ENCODE measurements around the gene NR2F1-AS1. TPM values are rescaled to one million over a fixed set of nuclear protein-coding genes. Genes with fewer than 3 reads are reported as not detected.

NR2F1-AS1 gene
- total and polyA plus RNA-seq, 9 of the 15 experiments (the other 6 are each of a cell fraction or from before 2014, with no cell fraction given), result not detected

DNA sequence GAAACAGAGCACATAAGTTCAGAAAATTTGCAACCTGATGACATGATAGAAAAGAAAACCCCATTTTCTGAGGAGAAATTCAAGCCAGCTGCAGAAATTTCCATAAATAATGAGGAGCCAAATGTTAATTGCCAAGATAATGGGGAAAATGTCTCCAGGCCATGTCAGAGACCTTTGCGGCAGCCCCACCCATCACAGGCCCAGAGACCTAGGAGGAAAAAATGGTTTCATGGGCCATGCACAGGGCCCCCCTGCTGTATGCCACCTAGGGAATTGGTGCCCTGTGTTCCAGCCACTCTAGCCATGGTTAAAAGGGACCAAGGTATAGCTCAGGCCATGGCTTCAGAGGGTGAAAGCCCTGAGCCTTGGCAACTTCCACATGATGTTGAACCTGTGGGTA is 118.1 kb downstream of the NR2F1-AS1 start (continued):
- TF ChIP-seq, protein P1, sequence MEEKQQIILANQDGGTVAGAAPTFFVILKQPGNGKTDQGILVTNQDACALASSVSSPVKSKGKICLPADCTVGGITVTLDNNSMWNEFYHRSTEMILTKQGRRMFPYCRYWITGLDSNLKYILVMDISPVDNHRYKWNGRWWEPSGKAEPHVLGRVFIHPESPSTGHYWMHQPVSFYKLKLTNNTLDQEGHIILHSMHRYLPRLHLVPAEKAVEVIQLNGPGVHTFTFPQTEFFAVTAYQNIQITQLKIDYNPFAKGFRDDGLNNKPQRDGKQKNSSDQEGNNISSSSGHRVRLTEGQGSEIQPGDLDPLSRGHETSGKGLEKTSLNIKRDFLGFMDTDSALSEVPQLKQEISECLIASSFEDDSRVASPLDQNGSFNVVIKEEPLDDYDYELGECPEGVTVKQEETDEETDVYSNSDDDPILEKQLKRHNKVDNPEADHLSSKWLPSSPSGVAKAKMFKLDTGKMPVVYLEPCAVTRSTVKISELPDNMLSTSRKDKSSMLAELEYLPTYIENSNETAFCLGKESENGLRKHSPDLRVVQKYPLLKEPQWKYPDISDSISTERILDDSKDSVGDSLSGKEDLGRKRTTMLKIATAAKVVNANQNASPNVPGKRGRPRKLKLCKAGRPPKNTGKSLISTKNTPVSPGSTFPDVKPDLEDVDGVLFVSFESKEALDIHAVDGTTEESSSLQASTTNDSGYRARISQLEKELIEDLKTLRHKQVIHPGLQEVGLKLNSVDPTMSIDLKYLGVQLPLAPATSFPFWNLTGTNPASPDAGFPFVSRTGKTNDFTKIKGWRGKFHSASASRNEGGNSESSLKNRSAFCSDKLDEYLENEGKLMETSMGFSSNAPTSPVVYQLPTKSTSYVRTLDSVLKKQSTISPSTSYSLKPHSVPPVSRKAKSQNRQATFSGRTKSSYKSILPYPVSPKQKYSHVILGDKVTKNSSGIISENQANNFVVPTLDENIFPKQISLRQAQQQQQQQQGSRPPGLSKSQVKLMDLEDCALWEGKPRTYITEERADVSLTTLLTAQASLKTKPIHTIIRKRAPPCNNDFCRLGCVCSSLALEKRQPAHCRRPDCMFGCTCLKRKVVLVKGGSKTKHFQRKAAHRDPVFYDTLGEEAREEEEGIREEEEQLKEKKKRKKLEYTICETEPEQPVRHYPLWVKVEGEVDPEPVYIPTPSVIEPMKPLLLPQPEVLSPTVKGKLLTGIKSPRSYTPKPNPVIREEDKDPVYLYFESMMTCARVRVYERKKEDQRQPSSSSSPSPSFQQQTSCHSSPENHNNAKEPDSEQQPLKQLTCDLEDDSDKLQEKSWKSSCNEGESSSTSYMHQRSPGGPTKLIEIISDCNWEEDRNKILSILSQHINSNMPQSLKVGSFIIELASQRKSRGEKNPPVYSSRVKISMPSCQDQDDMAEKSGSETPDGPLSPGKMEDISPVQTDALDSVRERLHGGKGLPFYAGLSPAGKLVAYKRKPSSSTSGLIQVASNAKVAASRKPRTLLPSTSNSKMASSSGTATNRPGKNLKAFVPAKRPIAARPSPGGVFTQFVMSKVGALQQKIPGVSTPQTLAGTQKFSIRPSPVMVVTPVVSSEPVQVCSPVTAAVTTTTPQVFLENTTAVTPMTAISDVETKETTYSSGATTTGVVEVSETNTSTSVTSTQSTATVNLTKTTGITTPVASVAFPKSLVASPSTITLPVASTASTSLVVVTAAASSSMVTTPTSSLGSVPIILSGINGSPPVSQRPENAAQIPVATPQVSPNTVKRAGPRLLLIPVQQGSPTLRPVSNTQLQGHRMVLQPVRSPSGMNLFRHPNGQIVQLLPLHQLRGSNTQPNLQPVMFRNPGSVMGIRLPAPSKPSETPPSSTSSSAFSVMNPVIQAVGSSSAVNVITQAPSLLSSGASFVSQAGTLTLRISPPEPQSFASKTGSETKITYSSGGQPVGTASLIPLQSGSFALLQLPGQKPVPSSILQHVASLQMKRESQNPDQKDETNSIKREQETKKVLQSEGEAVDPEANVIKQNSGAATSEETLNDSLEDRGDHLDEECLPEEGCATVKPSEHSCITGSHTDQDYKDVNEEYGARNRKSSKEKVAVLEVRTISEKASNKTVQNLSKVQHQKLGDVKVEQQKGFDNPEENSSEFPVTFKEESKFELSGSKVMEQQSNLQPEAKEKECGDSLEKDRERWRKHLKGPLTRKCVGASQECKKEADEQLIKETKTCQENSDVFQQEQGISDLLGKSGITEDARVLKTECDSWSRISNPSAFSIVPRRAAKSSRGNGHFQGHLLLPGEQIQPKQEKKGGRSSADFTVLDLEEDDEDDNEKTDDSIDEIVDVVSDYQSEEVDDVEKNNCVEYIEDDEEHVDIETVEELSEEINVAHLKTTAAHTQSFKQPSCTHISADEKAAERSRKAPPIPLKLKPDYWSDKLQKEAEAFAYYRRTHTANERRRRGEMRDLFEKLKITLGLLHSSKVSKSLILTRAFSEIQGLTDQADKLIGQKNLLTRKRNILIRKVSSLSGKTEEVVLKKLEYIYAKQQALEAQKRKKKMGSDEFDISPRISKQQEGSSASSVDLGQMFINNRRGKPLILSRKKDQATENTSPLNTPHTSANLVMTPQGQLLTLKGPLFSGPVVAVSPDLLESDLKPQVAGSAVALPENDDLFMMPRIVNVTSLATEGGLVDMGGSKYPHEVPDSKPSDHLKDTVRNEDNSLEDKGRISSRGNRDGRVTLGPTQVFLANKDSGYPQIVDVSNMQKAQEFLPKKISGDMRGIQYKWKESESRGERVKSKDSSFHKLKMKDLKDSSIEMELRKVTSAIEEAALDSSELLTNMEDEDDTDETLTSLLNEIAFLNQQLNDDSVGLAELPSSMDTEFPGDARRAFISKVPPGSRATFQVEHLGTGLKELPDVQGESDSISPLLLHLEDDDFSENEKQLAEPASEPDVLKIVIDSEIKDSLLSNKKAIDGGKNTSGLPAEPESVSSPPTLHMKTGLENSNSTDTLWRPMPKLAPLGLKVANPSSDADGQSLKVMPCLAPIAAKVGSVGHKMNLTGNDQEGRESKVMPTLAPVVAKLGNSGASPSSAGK (IDR thresholded peaks at IDR 0.05), result no peak
- TF ChIP-seq, protein P2, sequence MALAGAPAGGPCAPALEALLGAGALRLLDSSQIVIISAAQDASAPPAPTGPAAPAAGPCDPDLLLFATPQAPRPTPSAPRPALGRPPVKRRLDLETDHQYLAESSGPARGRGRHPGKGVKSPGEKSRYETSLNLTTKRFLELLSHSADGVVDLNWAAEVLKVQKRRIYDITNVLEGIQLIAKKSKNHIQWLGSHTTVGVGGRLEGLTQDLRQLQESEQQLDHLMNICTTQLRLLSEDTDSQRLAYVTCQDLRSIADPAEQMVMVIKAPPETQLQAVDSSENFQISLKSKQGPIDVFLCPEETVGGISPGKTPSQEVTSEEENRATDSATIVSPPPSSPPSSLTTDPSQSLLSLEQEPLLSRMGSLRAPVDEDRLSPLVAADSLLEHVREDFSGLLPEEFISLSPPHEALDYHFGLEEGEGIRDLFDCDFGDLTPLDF (CRISPR knock-in tag; IDR thresholded peaks at IDR 0.05), result no peak
- no peak for TF ChIP-seq ZNF785 (CRISPR knock-in tag; IDR thresholded peaks at IDR 0.05)
- TF ChIP-seq, protein P3, sequence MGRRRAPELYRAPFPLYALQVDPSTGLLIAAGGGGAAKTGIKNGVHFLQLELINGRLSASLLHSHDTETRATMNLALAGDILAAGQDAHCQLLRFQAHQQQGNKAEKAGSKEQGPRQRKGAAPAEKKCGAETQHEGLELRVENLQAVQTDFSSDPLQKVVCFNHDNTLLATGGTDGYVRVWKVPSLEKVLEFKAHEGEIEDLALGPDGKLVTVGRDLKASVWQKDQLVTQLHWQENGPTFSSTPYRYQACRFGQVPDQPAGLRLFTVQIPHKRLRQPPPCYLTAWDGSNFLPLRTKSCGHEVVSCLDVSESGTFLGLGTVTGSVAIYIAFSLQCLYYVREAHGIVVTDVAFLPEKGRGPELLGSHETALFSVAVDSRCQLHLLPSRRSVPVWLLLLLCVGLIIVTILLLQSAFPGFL (CRISPR knock-in tag; IDR thresholded peaks at IDR 0.05), result no peak

Data from K562 (cell line).